Measurements from ENCODE around the gene STAP1. TPM values are rescaled to one million over a fixed set of nuclear protein-coding genes. Genes with fewer than 3 reads are reported as not detected.

Gene STAP1
- not detected in 2 replicates for total RNA-seq

GRCh38 chr4:67558493-67558892, at the start of gene STAP1:
Gene STAP1, plus strand, starts transcription at chr4:67558727. Its CDS starts 83 bp downstream, at chr4:67558810.

GRCh38 chr4:67545199-67546003, 13.1 kb upstream of the STAP1 start, which contains the start of gene CENPC:
Gene CENPC, minus strand, starts transcription at chr4:67545503. Its CDS starts 148 bp downstream, at chr4:67545355.

Small RNA genes lying within 50 kb of the gene (small RNA-seq; reads per million reads assigned to genes)
- not detected for gene AC096720.1

Other genes starting within 250 kb of the STAP1 start
- gene CENPC, start 13.2 kb upstream of the STAP1 start, total RNA-seq = 15.2 and 35.3 TPM in 2 replicates
- 35.7 and 165 TPM in 2 replicates for gene UBA6, start 142.4 kb downstream of the STAP1 start, total RNA-seq
- gene GNRHR, start 195.7 kb downstream of the STAP1 start, total RNA-seq = 0.33 and 0.39 TPM in 2 replicates

Data from placental epithelial cell (primary cell).